ENCODE measurements around the gene L3MBTL4. TPM values are rescaled to one million over a fixed set of nuclear protein-coding genes. Genes with fewer than 3 reads are reported as not detected.

Gene L3MBTL4
- total and polyA plus RNA-seq, 3 experiments from 2014 or later: 0.07 to 0.18 (median 0.13) TPM

GRCh38 chr18:6297875-6298274, 116.8 kb downstream of the L3MBTL4 start:
- Mint-ChIP-seq H3K9me3 (peaks cover 3 to 10% (median 6%) of the 10 kb centered on the region in 5 donors), H3K27ac (no peak overlapping the region), H3K27me3 (no peaks in the 10 kb centered on the region), H3K4me1 (no peaks in the 10 kb centered on the region), H3K4me3 (no peak overlapping the region), H3K36me3 (no peaks in the 10 kb centered on the region)
- no peaks in the 10 kb centered on the region for H3K27me3 ChIP-seq (ENCODE audit: insufficient read depth, low read length, poor library complexity, severe bottlenecking)
- H3K4me1 ChIP-seq (ENCODE audit: insufficient read depth, low read length): no peaks in the 10 kb centered on the region
- H3K36me3 ChIP-seq (ENCODE audit: insufficient read depth, low read length): no peaks in the 10 kb centered on the region
- CTCF ChIA-PET: no interaction called here
- no peak for DNase-seq
- POLR2A ChIA-PET: no interaction called here
- no peak overlapping the region for H3K4me3 ChIP-seq (ENCODE audit: low read length)
- H3K27ac ChIP-seq (ENCODE audit: low read depth, low read length): no peak overlapping the region
- H3K9me3 ChIP-seq (ENCODE audit: low read length): no peaks in the 10 kb centered on the region

- no peak for DNase-seq
- no peaks in the 10 kb centered on the region for H3K4me1 Mint-ChIP-seq
- H3K4me1 ChIP-seq (ENCODE audit: insufficient read depth, low read length): no peaks in the 10 kb centered on the region
- no peaks in the 10 kb centered on the region for H3K9me3 ChIP-seq (ENCODE audit: low read length)
- H3K36me3 ChIP-seq (ENCODE audit: insufficient read depth, low read length): no peaks in the 10 kb centered on the region
- ChIA-PET POLR2A (no interaction called here), CTCF (no interaction called here)
- no peak overlapping the region for H3K4me3 ChIP-seq (ENCODE audit: low read length)
- H3K27me3 ChIP-seq (ENCODE audit: insufficient read depth, low read length, poor library complexity, severe bottlenecking): no peaks in the 10 kb centered on the region
- no peaks in the 10 kb centered on the region for H3K27me3 Mint-ChIP-seq
- peaks cover 2 to 19% (median 5%) of the 10 kb centered on the region in 5 donors for H3K9me3 Mint-ChIP-seq
- H3K27ac ChIP-seq (ENCODE audit: low read depth, low read length): no peak overlapping the region
- no peak overlapping the region for H3K27ac Mint-ChIP-seq
- H3K36me3 Mint-ChIP-seq: no peaks in the 10 kb centered on the region
- peak overlapping the region in 1 of 7 donors; percentile 1 for H3K4me3 Mint-ChIP-seq
Measured at GRCh38 chr18:6294148-6294784, 120.4 kb downstream of the L3MBTL4 start.

- H3K36me3 Mint-ChIP-seq: no peaks in the 10 kb centered on the region
- ChIA-PET CTCF (no interaction called here), POLR2A (no interaction called here)
Measured at GRCh38 chr18:6289843-6290242, 124.9 kb downstream of the L3MBTL4 start.

GRCh38 chr18:6286585-6286984, 128.1 kb downstream of the L3MBTL4 start:
- DNase-seq: no peak
- H3K4me1 ChIP-seq (ENCODE audit: insufficient read depth, low read length): no peaks in the 10 kb centered on the region
- Mint-ChIP-seq H3K4me3 (no peak overlapping the region), H3K36me3 (no peaks in the 10 kb centered on the region), H3K27me3 (peaks cover 0 to 2% of the 10 kb centered on the region in 2 donors), H3K9me3 (peaks cover 3 to 11% (median 5%) of the 10 kb centered on the region in 5 donors), H3K4me1 (no peaks in the 10 kb centered on the region), H3K27ac (no peak overlapping the region)
- H3K27me3 ChIP-seq (ENCODE audit: insufficient read depth, low read length, poor library complexity, severe bottlenecking): no peaks in the 10 kb centered on the region
- H3K9me3 ChIP-seq (ENCODE audit: low read length): no peaks in the 10 kb centered on the region
- H3K36me3 ChIP-seq (ENCODE audit: insufficient read depth, low read length): no peaks in the 10 kb centered on the region
- no peak overlapping the region for H3K27ac ChIP-seq (ENCODE audit: low read depth, low read length)
- ChIA-PET POLR2A (no interaction called here), CTCF (no interaction called here)
- no peak overlapping the region for H3K4me3 ChIP-seq (ENCODE audit: low read length)

More at GRCh38 chr18:6289843-6290242, 124.9 kb downstream of the L3MBTL4 start:
- H3K36me3 ChIP-seq (ENCODE audit: insufficient read depth, low read length): no peaks in the 10 kb centered on the region
- no peak for DNase-seq
- Mint-ChIP-seq H3K27me3 (no peaks in the 10 kb centered on the region), H3K9me3 (peaks cover 6 to 9% (median 7%) of the 10 kb centered on the region in 5 donors), H3K4me1 (no peaks in the 10 kb centered on the region), H3K4me3 (no peak overlapping the region), H3K27ac (no peak overlapping the region)
- H3K27ac ChIP-seq (ENCODE audit: low read depth, low read length): no peak overlapping the region
- no peaks in the 10 kb centered on the region for H3K27me3 ChIP-seq (ENCODE audit: insufficient read depth, low read length, poor library complexity, severe bottlenecking)
- no peak overlapping the region for H3K4me3 ChIP-seq (ENCODE audit: low read length)
- H3K9me3 ChIP-seq (ENCODE audit: low read length): no peaks in the 10 kb centered on the region
- no peaks in the 10 kb centered on the region for H3K4me1 ChIP-seq (ENCODE audit: insufficient read depth, low read length)

- H3K36me3 Mint-ChIP-seq: no peaks in the 10 kb centered on the region
- no peaks in the 10 kb centered on the region for H3K4me1 Mint-ChIP-seq
- Histone ChIP-seq H3K9me3 (ENCODE audit: low read length) (no peaks in the 10 kb centered on the region), H3K4me3 (ENCODE audit: low read length) (no peak overlapping the region), H3K36me3 (ENCODE audit: insufficient read depth, low read length) (no peaks in the 10 kb centered on the region), H3K27me3 (ENCODE audit: insufficient read depth, low read length, poor library complexity, severe bottlenecking) (no peaks in the 10 kb centered on the region), H3K27ac (ENCODE audit: low read depth, low read length) (no peak overlapping the region), H3K4me1 (ENCODE audit: insufficient read depth, low read length) (no peaks in the 10 kb centered on the region)
- no peak for DNase-seq
- H3K4me3 Mint-ChIP-seq: no peak overlapping the region
- ChIA-PET CTCF (no interaction called here), POLR2A (no interaction called here)
- peaks cover 0 to 2% of the 10 kb centered on the region in 2 donors for H3K27me3 Mint-ChIP-seq
- H3K9me3 Mint-ChIP-seq: peaks cover 3 to 11% (median 5%) of the 10 kb centered on the region in 5 donors
- no peak overlapping the region for H3K27ac Mint-ChIP-seq
Measured at GRCh38 chr18:6284761-6285160, 129.9 kb downstream of the L3MBTL4 start.

- H3K36me3 ChIP-seq (ENCODE audit: insufficient read depth, low read length): no peaks in the 10 kb centered on the region
Measured at GRCh38 chr18:6284300-6284699, 130.4 kb downstream of the L3MBTL4 start.

GRCh38 chr18:6281874-6282273, 132.8 kb downstream of the L3MBTL4 start:
- DNase-seq: no peak
- POLR2A ChIA-PET: no interaction called here
- H3K4me1 Mint-ChIP-seq: no peaks in the 10 kb centered on the region
- peaks cover 0 to 10% (median 5%) of the 10 kb centered on the region in 5 donors for H3K9me3 Mint-ChIP-seq
- no peak overlapping the region for H3K4me3 ChIP-seq (ENCODE audit: low read length)
- no peaks in the 10 kb centered on the region for H3K4me1 ChIP-seq (ENCODE audit: insufficient read depth, low read length)
- peaks cover 0 to 2% of the 10 kb centered on the region in 2 donors for H3K27me3 Mint-ChIP-seq
- H3K27me3 ChIP-seq (ENCODE audit: insufficient read depth, low read length, poor library complexity, severe bottlenecking): no peaks in the 10 kb centered on the region
- no peaks in the 10 kb centered on the region for H3K36me3 ChIP-seq (ENCODE audit: insufficient read depth, low read length)
- CTCF ChIA-PET: no interaction called here
- H3K27ac Mint-ChIP-seq: peak overlapping the region in 1 of 8 donors; percentile 30
- H3K9me3 ChIP-seq (ENCODE audit: low read length): no peaks in the 10 kb centered on the region
- no peak overlapping the region for H3K27ac ChIP-seq (ENCODE audit: low read depth, low read length)
- no peak overlapping the region for H3K4me3 Mint-ChIP-seq
- no peaks in the 10 kb centered on the region for H3K36me3 Mint-ChIP-seq

More at GRCh38 chr18:6284300-6284699, 130.4 kb downstream of the L3MBTL4 start:
- Mint-ChIP-seq H3K9me3 (peaks cover 1 to 11% (median 3%) of the 10 kb centered on the region in 5 donors), H3K4me3 (no peak overlapping the region), H3K27me3 (peaks cover 0 to 2% of the 10 kb centered on the region in 2 donors), H3K36me3 (no peaks in the 10 kb centered on the region), H3K4me1 (no peaks in the 10 kb centered on the region), H3K27ac (no peak overlapping the region)
- CTCF ChIA-PET: no interaction called here
- no peaks in the 10 kb centered on the region for H3K4me1 ChIP-seq (ENCODE audit: insufficient read depth, low read length)
- no peaks in the 10 kb centered on the region for H3K27me3 ChIP-seq (ENCODE audit: insufficient read depth, low read length, poor library complexity, severe bottlenecking)
- no peaks in the 10 kb centered on the region for H3K9me3 ChIP-seq (ENCODE audit: low read length)
- POLR2A ChIA-PET: no interaction called here
- no peak overlapping the region for H3K27ac ChIP-seq (ENCODE audit: low read depth, low read length)
- H3K4me3 ChIP-seq (ENCODE audit: low read length): no peak overlapping the region
- DNase-seq: no peak

- H3K27ac Mint-ChIP-seq: no peak overlapping the region
- Histone ChIP-seq H3K36me3 (ENCODE audit: insufficient read depth, low read length) (no peaks in the 10 kb centered on the region), H3K9me3 (ENCODE audit: low read length) (no peaks in the 10 kb centered on the region), H3K4me3 (ENCODE audit: low read length) (no peak overlapping the region), H3K4me1 (ENCODE audit: insufficient read depth, low read length) (no peaks in the 10 kb centered on the region), H3K27me3 (ENCODE audit: insufficient read depth, low read length, poor library complexity, severe bottlenecking) (no peaks in the 10 kb centered on the region), H3K27ac (ENCODE audit: low read depth, low read length) (no peak overlapping the region)
- no peak overlapping the region for H3K4me3 Mint-ChIP-seq
- H3K9me3 Mint-ChIP-seq: peaks cover 2 to 11% (median 5%) of the 10 kb centered on the region in 5 donors
- H3K36me3 Mint-ChIP-seq: no peaks in the 10 kb centered on the region
- CTCF ChIA-PET: no interaction called here
- POLR2A ChIA-PET: no interaction called here
- DNase-seq: no peak
- H3K4me1 Mint-ChIP-seq: no peaks in the 10 kb centered on the region
- peaks cover 0 to 2% of the 10 kb centered on the region in 2 donors for H3K27me3 Mint-ChIP-seq
Measured at GRCh38 chr18:6280211-6280743, 134.4 kb downstream of the L3MBTL4 start.

Data from CD8-positive, alpha-beta memory T cell (primary cell).